A673 (cell line): ENCODE data around the gene SLC7A1. TPM values are rescaled to one million over a fixed set of nuclear protein-coding genes. Genes with fewer than 3 reads are reported as not detected.

Source experiments
- BruUV-seq: library from RNA; stranded (reverse); fragments of 400-500 nt; replicated peaks from 2 replicates; lab custom pipeline; 2021; lab: Mats Ljungman, UMichigan
- CTCF ChIA-PET: fragments of 300-600 bp; sonication (Branson Sonifier 250); formaldehyde crosslinking; loops from one replicate; lab custom pipeline; 2022; ENCODE audit warnings: antibody characterized with exemption; lab: Charles Lee
- POLR2A ChIA-PET: fragments of 300-600 bp; sonication (Branson Sonifier 250); formaldehyde crosslinking; loops from one replicate; lab custom pipeline; 2022; ENCODE audit warnings: antibody characterized with exemption; ENCODE audit not compliant: low non-redundant PET; lab: Charles Lee
- DNase-seq: peaks from one replicate; pipeline ENCODE4 v3.0.0-alpha.2; 2015; ENCODE audit warnings: low spot score
- H3K27ac ChIP-seq: fragments of 200-600 bp; sonication (generic); 2 replicates; pipeline ENCODE4 v1.5.1; 2016; ENCODE audit warnings: mixed run types, low read depth, mild to moderate bottlenecking, mixed read lengths, antibody characterized with exemption, low read length; ENCODE audit not compliant: poor library complexity, severe bottlenecking
- H3K27me3 ChIP-seq: fragments of 200-600 bp; sonication (generic); replicated peaks from 2 replicates; pipeline ENCODE4 v1.6.1; 2017; ENCODE audit warnings: mixed run types, low read depth, mild to moderate bottlenecking, mixed read lengths, antibody characterized with exemption, low read length; ENCODE audit not compliant: insufficient read depth, poor library complexity
- H3K36me3 ChIP-seq: fragments of 200-600 bp; sonication (generic); 2 replicates; pipeline ENCODE4 v1.6.1; 2016; ENCODE audit warnings: mixed run types, mild to moderate bottlenecking, mixed read lengths, antibody characterized with exemption, low read length; ENCODE audit not compliant: insufficient read depth, poor library complexity, severe bottlenecking
- H3K4me1 ChIP-seq: fragments of 200-600 bp; sonication (generic); 2 replicates; pipeline ENCODE4 v1.6.1; 2017; ENCODE audit warnings: mixed run types, mild to moderate bottlenecking, mixed read lengths, antibody characterized with exemption, low read length; ENCODE audit not compliant: insufficient read depth, poor library complexity, severe bottlenecking
- H3K4me3 ChIP-seq: fragments of 200-600 bp; sonication (generic); 2 replicates; pipeline ENCODE4 v1.5.1; 2016; ENCODE audit warnings: low read depth, mixed run types, mild to moderate bottlenecking, mixed read lengths, low read length; ENCODE audit not compliant: poor library complexity, severe bottlenecking
- H3K9me3 ChIP-seq: fragments of 200-600 bp; sonication (generic); 2 replicates; pipeline ENCODE4 v1.6.1; 2016; ENCODE audit warnings: mixed run types, low read depth, mild to moderate bottlenecking, mixed read lengths, antibody characterized with exemption, low read length; ENCODE audit not compliant: poor library complexity, severe bottlenecking
- CTCF ChIP-seq: fragments of 300-800, 200-600 bp; sonication (generic); conservative IDR thresholded peaks from 2 replicates; pipeline ENCODE4 v1.5.1; 2017; ENCODE audit warnings: low read depth, mild to moderate bottlenecking, antibody characterized with exemption, low read length, moderate library complexity, mixed read lengths
- EZH2 ChIP-seq: fragments of 200-600 bp; sonication (generic); IDR thresholded peaks from 2 replicates; pipeline ENCODE4 v1.6.1; 2017; ENCODE audit warnings: borderline replicate concordance, low read depth, mild to moderate bottlenecking, mixed read lengths, antibody characterized with exemption, low read length; ENCODE audit not compliant: poor library complexity, severe bottlenecking
- intact Hi-C: fragments of 100-400 bp; cut with micrococcal nuclease; formaldehyde crosslinking; loops from one replicate; pipeline ENCODE4 v1.10.0; 2022; ENCODE audit not compliant: unreplicated experiment
- total RNA-seq: library from RNA; stranded (reverse); gene quantifications from 2 replicates; pipeline ENCODE4 v1.2.3, GENCODE V29; 2021

Gene SLC7A1
- total RNA-seq, 1 experiment from 2014 or later, result 81.6 TPM

DNA sequence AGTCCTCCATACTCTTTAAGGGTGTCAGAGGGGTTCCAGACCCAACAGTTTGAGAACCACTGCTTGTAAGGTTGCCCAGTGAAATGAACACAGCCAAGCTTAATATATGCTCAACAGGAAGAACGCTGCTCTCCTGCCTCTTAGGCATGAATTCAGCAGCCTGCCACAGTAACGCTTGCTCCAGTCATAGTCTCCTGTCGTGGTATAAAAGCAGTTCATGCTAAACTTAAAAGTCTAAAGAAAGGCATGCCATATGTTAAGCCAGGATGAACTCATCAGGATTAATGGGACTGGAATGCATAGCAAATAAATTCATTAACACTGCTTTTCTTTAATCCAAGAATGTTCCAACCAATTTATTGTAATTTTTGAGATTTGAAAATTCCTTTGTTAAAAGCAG is 38.7 kb downstream of the SLC7A1 start:
- Histone ChIP-seq H3K4me3 (no peak overlapping the region), H3K27ac (peak overlapping the region; percentile 9), H3K9me3 (no peaks in the 10 kb centered on the region), H3K36me3 (no peaks in the 10 kb centered on the region), H3K27me3 (no peaks in the 10 kb centered on the region), H3K4me1 (peaks cover 9% of the 10 kb centered on the region)
- intact Hi-C loops, result no loop called here
- DNase-seq, result peak; percentile 65
- TF ChIP-seq EZH2 (no peak), CTCF (no peak)
- ChIA-PET CTCF (no interaction called here), POLR2A (no interaction called here)
- BruUV-seq, result no TSS peak

- ChIA-PET POLR2A (no interaction called here), CTCF (no interaction called here)
- no peak for DNase-seq
- H3K9me3 ChIP-seq, result no peaks in the 10 kb centered on the region
- H3K27me3 ChIP-seq, result no peaks in the 10 kb centered on the region
- H3K4me3 ChIP-seq, result no peak overlapping the region
- TF ChIP-seq CTCF (no peak), EZH2 (no peak)
- peaks cover 11% of the 10 kb centered on the region for H3K36me3 ChIP-seq
- BruUV-seq, result no TSS peak
- H3K4me1 ChIP-seq, result peaks cover 19% of the 10 kb centered on the region
- intact Hi-C loops, result no loop called here
- no peak overlapping the region for H3K27ac ChIP-seq
These were observed 44.3 kb downstream of the SLC7A1 start for GRCh38 chr13:29551214-29551613.

- TF ChIP-seq CTCF, result no peak
- TF ChIP-seq EZH2, result no peak
- peaks cover 19% of the 10 kb centered on the region for H3K4me1 ChIP-seq
- H3K9me3 ChIP-seq, result no peaks in the 10 kb centered on the region
- no TSS peak for BruUV-seq
- ChIA-PET POLR2A (no interaction called here), CTCF (no interaction called here)
- H3K27me3 ChIP-seq, result no peaks in the 10 kb centered on the region
- H3K4me3 ChIP-seq, result no peak overlapping the region
- peaks cover 11% of the 10 kb centered on the region for H3K36me3 ChIP-seq
- DNase-seq, result no peak
- intact Hi-C loops, result no loop called here
- H3K27ac ChIP-seq, result no peak overlapping the region
These were observed 45.0 kb downstream of the SLC7A1 start for GRCh38 chr13:29550430-29550988.
